Hematopoietic multipotent progenitor cell treated with erythropoietin and hydrocortisone succinate and interleukin-3 and kit ligand, for 17 days (in vitro differentiated cells): ENCODE measurements around the gene ZNF205.

Experiments
- DNase-seq: peaks from one replicate; pipeline ENCODE4 v3.0.0-alpha.2; 2015; ENCODE audit warnings: low spot score

Gene ZNF205

DNA sequence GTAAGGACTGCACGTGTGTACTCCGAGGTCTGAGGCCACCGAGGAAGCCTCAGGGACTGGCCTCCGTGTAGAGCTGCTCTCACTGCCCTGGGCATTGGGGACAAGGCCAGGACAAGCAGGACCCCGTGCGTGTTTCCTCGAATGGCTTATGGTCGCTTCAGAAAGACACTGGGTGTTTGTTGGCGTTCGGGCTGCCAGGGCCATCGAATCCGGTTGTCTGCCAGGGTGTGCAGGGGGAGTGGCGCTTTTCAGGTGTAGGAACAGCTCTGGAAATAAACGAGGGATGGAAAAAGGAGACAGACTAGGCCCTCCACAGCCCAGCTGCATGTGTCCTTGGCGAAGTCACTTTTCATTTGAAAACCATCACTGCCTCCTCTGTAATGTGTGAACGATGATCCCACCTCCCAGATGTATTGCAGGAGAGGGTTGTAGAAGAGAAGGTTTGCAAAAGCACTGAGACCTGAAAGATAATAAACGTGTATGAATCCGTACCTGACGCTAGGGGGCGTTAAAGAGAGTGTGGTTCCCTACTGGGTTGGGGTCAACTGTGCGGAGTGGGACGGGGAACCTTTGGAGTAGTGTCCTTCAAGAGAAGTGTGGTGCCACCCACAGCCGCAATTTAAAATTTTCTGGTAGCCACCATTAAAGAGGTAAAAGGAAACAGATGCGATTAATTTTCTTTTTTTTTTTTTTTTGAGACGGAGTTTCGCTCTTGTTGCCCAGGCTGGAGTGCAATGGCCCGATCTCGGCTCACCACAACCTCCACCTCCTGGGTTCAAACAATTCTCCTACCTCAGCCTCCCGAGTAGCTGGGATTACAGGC lies 11.2 kb upstream of the ZNF205 start:
- DNase-seq = peak; percentile 72

- no peak for DNase-seq
Measured at GRCh38 chr16:3101841-3102470, 10.4 kb upstream of the ZNF205 start.

- peak; percentile 90 for DNase-seq
Measured at GRCh38 chr16:3106205-3106928, 6.0 kb upstream of the ZNF205 start.

- no peak for DNase-seq
Measured at GRCh38 chr16:3112881-3113574, 642 bp downstream of the ZNF205 start.

- DNase-seq = no peak
Measured at GRCh38 chr16:3113765-3114479, 1.5 kb downstream of the ZNF205 start.

GRCh38 chr16:3115003-3115402 lies 2.6 kb downstream of the ZNF205 start:
- DNase-seq = no peak

GRCh38 chr16:3115561-3115960 lies 3.2 kb downstream of the ZNF205 start:
- DNase-seq = no peak

DNA sequence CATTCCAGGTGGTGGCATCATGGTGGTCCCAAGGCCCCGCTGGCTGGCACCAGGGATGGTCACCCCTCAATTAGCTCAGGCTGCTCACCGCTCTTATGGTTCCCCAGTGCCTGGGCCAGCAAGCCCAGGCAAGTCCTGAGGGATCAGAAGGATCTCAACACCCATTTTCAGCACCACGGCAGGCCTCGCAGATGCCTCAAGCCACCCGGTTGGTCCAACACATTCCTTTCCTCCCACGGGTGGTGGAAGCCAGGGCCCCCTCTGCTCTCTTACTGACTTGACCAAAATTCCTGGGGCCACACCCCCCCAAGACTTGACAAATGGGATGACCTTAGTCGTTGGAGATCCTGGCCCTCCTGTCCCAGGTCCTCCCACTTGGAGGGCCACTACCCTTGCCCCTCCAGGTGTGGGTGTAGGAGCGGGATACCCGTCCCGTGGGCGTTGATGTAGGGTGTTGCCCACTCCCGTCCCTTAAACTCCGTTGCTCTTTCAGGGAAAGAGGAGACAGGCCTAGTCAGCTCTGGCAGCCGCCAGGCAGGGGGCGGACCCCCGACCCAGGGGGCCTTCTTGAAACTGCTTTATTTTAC lies 5.9 kb downstream of the ZNF205 start:
- no peak for DNase-seq

- no peak for DNase-seq
Measured at GRCh38 chr16:3118846-3119245, 6.5 kb downstream of the ZNF205 start.

GRCh38 chr16:3119286-3119685 lies 6.9 kb downstream of the ZNF205 start:
- DNase-seq = no peak

DNA sequence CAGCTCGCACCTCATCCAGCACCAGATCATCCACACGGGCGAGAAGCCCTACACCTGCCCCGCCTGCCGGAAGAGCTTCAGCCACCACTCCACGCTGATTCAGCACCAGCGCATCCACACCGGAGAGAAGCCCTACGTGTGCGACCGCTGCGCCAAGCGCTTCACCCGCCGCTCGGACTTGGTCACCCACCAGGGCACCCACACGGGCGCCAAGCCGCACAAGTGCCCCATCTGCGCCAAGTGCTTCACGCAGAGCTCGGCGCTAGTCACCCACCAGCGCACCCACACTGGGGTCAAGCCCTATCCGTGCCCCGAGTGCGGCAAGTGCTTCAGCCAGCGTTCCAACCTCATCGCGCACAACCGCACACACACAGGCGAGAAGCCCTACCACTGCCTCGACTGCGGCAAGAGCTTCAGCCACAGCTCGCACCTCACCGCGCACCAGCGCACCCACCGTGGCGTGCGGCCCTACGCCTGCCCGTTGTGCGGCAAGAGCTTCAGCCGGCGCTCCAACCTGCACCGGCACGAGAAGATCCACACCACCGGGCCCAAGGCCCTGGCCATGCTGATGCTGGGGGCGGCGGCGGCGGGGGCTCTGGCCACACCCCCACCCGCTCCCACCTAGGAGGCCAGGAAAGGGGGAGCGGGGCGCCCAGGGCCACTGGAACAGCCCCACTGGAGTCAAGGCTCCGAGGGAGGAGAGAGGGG lies 7.5 kb downstream of the ZNF205 start:
- DNase-seq = no peak

GRCh38 chr16:3120435-3120834 lies 8.0 kb downstream of the ZNF205 start:
- DNase-seq = no peak

DNA sequence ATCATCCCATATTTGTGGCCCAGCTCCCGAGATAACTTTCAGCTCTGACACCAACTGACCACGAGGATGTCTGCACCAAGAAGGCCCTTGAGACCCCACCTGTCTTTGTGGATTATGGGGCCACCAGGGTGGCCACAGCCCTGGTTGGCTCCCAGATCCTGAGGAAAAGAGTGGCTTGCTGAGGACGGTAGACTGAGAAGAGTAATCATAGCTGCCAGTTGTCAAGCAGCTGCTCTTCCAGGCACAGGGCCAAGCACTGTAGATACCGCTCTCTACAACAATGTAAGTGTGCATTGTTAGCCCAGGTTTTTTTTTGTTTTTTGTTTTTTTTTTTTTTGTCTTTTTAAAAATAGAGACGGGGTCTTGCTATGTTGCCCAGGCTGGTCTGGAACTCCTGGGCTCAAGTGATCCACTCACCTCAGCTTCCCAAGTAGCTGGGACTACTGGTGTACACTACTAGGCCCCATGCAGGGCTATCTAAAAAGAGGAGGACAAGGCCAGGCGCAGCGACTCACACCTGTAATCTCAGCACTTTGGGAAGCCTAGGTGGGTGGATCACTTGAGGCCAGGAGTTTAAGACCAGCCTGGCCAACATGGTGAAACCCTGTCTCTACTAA lies 9.6 kb downstream of the ZNF205 start:
- DNase-seq = no peak

DNA sequence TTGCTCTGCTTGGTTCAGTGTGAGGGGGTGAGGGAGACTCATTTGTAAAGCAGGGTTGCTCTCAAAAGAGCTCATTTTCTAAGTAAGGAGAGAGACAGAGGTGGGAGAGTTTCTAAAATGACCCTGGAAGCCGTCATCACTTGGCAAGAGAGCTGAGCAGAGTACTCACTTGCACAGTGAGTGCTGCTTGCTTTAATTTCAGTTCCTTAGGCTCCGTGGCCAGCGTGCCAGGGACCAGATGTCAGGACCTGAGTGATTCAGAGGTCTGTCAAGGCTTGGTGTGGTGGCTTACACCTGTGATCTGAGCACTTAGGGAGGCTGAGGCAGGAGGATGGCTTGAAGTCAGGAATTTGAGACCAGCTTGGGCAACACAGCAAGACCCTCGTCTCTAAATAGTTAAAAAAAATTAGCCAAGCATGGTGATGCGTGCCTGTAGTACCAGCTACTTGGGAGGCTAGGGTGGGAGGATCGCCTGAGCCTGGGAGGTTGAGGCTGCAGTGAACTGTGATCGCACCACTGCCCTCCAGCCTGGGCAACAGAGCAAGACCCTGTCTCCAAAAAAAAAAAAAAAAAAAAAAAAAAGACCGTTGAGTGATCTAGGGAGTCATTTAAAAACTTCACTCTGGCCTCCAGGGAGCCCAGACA lies 10.7 kb downstream of the ZNF205 start:
- DNase-seq = no peak

GRCh38 chr16:3123986-3124886 lies 11.8 kb downstream of the ZNF205 start:
- peak; percentile 98 for DNase-seq

DNA sequence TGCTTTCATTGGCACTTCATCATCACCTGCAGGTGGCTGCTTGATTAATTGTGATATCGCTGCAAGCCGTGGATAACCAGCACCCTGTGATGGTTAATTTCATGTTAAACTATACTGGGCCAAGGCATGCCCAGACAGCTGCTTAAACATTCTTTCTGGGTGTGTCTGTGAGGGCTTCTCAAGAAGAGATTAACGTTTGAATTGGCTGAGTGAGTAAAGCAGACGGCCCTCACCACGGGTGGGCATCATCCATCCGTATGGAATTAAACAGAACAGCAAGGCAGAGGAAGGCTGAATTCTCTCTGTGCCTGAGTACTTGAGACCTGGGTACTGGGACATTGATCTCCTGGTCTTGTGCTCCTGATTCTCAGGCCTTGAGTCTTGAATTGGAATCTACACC lies 15.4 kb downstream of the ZNF205 start:
- DNase-seq = no peak

DNA sequence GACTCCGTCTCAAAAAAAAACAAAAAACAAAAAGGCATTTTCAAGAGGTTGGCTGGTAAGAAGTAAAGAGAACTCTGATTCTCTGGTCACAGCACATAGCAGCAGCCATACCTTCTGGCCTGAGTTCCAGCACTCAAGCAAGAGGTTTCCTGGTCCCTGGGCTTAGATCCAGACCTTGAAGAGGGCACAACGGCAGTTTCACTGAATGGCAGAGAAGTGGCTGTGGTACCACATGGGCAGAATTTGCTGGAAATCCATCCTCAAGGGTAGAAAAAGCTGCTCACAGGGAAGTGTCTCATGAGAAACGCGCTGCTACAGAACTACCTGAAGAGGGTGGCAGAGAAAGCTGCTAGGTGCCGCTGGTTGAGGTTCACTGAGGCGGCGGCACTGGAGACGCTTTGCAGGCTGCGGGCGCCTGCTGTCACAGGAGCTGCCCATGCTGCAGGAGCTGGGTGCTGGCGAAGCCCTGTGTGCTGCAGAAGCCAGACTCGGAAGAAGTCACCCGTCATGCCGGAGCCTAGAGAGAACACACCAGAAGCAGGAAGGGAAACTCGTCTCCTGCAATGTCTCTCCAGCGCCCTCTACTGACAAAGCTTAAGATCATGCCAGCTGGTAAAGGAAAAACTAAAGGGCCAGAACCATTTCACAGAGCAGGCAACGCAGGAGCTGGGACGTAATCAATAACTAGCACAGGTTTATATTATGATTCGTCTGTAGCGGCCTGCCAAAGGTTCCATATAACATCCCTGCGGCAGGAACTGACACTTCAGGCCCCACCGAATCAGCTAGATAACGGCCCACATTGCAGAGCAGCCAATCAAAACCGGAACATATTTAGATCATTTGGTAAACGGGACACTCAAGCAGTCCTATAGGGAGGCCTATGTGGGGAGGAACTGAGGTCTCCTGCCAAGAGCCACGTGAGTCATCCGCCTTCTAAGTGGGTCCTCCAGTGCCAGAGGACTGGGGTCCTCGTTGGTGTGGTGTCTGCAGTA lies 17.0 kb downstream of the ZNF205 start:
- DNase-seq = peak; percentile 92
